DND-41 (cell line): ENCODE measurements around the gene SH3RF3.

Experiments
- EZH2 ChIP-seq: IDR thresholded peaks from 3 replicates; pipeline ENCODE4 v1.6.1; 2012; ENCODE audit warnings: borderline replicate concordance, low read depth, mild to moderate bottlenecking, moderate library complexity, low read length, inconsistent platforms; ENCODE audit not compliant: severe bottlenecking
- TF ChIP-seq, protein P1 (sequence below): IDR thresholded peaks from 2 replicates; pipeline ENCODE4 v1.5.1; 2012; ENCODE audit warnings: borderline replicate concordance, low read length, moderate library complexity, mild to moderate bottlenecking; ENCODE audit not compliant: poor library complexity, severe bottlenecking; ENCODE audit errors: extremely low read depth

DNA sequence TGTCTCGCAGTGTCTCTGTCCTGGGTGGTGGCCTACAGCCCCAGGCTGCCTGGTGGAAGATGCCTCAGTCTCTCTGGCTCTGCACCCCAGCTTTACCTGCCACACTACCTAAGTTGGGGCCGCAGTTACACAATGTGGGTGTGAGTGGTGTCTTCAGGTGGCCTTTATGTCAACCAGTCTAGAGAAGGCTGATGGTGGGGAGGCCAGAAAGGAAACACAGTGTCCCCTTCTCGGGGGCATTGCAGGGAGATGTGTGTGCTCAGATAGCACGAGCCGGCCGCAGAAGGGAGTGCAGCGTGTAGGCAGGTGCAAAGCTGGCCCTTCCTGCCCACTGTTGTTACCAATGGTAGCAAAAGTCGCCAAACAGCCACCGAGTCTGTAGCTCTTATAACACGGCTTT is 216.1 kb downstream of the SH3RF3 start:
- TF ChIP-seq, protein P1, sequence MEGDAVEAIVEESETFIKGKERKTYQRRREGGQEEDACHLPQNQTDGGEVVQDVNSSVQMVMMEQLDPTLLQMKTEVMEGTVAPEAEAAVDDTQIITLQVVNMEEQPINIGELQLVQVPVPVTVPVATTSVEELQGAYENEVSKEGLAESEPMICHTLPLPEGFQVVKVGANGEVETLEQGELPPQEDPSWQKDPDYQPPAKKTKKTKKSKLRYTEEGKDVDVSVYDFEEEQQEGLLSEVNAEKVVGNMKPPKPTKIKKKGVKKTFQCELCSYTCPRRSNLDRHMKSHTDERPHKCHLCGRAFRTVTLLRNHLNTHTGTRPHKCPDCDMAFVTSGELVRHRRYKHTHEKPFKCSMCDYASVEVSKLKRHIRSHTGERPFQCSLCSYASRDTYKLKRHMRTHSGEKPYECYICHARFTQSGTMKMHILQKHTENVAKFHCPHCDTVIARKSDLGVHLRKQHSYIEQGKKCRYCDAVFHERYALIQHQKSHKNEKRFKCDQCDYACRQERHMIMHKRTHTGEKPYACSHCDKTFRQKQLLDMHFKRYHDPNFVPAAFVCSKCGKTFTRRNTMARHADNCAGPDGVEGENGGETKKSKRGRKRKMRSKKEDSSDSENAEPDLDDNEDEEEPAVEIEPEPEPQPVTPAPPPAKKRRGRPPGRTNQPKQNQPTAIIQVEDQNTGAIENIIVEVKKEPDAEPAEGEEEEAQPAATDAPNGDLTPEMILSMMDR = no peak
- TF ChIP-seq EZH2 = no peak
